GM18873 (cell line): ENCODE results near the gene OPCML.

ENCODE experiments used
- ATAC-seq: cut with Tn5 transposase; IDR thresholded peaks from one replicate; pipeline ENCODE4 v1.9.1; 2021; ENCODE audit warnings: mild to moderate bottlenecking, moderate library complexity, moderate number of reproducible peaks; ENCODE audit not compliant: unreplicated experiment, low FRiP score

OPCML gene

DNA sequence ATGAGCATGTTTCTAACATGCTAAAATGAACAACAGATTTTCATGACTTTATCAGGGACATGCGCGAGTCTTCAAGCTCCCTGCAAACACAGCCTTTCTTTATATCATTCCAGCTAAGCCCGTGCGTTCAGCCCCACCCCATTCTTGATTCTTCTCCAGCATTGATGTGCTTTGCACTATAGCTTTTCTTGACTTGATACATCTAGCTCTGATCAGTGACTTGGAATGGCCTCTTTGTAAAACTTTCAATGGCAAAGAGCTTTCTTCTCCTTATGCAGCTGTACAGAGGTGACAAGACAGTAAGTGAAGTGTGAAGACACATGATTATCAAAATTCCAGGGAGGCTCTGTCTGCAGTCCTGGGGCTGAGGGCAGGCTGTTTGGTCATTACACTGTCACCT is 561.0 kb downstream of the OPCML start:
- ATAC-seq: no peak

- no peak for ATAC-seq
Observed at GRCh38 chr11:132969892-132970291, 562.4 kb downstream of the OPCML start.

GRCh38 chr11:132962041-132962440 is 570.3 kb downstream of the OPCML start:
- no peak for ATAC-seq

GRCh38 chr11:132961453-132961852 is 570.8 kb downstream of the OPCML start:
- no peak for ATAC-seq

GRCh38 chr11:132960273-132961078 is 571.8 kb downstream of the OPCML start:
- no peak for ATAC-seq

DNA sequence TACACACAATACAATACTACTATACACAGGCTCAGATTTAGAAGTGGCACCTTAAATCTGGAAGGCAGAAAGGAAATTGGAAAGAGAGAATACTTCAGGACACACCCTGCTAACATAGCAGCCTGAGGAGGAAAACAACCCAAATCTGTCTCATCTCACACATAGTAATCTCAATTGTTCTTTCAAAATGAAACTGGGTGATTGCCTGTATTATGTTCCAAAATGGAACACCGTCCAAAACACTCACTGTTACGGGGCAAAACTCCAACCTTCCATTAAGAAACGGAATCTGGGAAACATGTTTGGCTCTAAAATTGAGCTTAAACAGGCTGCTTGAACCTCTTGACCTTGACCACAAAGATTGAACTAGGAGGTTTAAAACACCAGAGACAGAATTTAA is 572.6 kb downstream of the OPCML start:
- no peak for ATAC-seq

DNA sequence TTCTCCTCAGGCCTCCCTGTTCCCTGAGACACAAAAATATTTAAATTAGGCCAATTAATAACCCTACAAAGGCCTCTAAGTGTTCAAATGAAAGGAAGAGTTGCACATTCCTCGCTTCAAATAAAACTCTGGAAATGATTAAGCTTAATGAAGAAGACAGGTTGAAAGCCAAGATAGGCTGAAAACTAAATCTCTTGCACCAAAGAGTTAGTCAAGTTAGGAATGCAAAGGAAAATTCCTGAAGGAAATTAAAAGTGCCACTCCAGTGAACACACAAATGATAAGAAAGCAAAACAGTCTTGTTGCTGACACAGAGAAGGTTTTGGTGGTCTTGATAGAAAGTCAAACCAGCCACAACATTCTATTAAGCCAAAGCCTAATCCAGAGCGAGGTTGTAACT is 574.4 kb downstream of the OPCML start:
- ATAC-seq: no peak

DNA sequence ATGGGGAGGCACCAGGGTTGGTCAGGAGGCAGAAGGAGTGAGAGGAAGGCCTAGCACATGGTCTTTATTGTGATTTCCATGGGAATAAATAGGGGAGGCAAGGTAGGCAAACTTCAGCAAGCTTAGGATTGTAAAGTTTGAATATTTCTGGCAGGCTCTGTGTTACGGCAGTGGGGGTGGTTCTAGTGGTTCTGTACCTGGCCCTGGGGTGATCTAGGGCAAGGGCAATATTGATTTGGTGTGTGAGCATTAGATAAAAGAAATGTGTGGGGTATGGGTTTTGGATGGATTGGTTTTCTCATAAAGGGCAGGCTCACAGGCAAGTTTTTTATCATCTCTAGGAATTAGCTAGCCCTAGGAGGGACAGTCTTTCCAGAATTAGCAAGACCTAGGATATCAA is 584.0 kb downstream of the OPCML start:
- no peak for ATAC-seq

- no peak for ATAC-seq
Observed at GRCh38 chr11:132944569-132944944, 587.7 kb downstream of the OPCML start.

DNA sequence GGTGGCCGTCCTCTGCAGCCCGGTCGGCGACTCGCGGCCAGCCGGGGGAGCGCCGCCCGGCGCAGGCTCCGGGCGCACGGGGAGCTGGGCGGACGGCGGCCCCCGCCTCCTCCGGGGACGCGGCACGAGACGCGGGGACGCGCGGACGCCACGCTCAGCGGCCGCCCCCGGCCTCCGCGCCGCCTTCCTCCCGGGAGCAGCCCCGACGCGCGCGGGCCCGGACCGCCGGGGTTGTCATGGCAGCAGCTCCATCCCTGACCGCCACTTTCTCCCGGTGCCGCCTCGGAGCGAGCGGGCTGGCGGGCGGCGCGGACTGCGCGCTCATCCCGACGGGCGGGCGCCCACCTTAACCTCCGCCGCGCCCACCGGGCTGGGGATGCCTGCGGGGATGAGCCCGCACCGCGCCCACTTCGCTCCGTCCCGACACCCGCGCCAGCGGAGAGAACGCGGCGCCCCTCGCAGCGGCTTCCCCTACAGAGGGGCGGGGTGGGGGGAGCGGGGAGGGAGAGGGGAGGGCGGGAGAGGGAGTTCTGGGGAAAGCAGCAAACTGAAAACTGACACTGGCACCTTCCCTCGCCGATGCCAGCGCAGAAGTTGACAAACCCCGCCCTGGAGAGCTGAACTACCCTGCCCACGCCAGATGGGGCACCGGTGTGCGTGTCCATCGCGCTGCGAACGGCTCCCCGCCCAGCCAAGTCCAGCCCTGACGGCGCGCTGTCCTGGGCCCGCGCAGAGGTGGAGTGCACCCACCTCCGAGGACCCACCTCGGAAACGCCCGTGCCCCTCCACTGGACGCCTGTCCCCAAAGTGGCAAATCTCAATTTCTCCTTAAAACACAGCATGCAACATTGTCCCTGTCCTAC is 588.4 kb downstream of the OPCML start:
- no peak for ATAC-seq

DNA sequence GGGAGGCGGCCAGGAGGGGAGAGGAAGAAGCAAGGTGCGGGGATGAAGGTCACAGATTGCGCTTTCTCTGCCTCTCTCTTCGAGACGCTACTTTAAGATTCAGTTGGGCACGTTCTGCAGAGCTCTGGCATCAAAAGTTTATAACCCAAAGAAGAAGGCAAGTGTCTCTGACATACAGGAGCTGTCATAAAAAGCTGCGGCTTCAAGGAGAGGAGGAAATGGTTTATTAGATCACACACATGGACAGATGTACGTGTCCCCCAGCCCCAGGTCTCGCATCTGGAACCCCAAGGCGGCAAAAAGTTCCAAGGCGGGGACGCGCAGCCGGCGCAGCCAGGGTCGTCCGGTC is 589.0 kb downstream of the OPCML start:
- no peak for ATAC-seq

DNA sequence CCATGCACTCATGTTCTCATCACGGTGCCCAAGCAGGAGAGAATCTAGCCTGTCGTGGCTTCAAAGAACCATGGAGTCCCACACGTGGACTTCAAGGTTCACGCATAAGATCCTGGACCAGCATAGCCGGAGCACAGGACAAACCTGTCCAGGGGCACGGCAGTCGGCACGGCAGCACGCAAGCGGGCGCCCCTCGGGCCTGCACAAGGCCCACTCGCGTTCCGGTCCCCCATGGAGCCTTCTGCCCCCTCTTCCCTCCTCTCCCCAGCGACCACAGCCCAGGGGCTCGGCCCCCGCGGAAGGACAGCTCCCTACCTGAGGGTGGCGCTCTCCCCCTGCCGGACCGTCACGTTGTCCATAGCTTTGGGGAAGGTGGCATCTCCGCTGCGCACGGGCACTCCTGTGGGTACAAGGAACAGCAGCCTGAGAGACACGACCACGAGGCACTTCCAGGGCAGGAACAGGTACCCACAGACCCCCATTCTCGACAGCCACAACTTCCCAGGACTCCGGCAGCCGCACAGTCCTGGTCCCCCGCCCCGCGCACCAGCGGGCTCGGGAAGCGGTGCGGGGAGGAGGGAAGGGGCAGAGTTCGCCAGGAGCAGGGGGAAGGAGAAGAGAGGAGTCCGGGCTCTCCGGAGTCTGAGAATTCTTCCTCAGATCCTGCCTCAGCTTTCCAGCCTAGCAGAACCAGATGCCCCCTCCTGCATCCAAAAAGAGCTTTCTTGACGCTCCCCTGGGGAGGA is 589.5 kb downstream of the OPCML start:
- ATAC-seq: no peak

DNA sequence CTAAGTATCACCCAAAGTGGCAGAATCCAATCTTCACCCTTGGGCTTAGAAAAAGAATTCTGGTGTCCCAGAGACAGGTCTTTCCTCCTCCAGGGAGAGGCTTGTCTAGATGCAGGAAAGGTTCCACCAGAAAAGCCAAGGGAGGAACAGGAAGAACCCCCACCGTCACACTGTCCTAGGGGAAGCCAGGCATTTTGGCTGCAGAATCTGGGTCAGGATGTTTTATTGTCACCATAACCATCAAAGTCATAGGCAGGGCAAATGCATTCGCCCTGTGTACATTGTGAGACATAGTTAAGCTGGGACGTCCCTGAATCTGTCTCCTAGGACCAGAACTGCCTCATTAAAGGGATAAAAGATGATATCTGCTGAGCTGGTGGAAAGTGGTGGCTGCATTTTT is 590.5 kb downstream of the OPCML start:
- no peak for ATAC-seq

DNA sequence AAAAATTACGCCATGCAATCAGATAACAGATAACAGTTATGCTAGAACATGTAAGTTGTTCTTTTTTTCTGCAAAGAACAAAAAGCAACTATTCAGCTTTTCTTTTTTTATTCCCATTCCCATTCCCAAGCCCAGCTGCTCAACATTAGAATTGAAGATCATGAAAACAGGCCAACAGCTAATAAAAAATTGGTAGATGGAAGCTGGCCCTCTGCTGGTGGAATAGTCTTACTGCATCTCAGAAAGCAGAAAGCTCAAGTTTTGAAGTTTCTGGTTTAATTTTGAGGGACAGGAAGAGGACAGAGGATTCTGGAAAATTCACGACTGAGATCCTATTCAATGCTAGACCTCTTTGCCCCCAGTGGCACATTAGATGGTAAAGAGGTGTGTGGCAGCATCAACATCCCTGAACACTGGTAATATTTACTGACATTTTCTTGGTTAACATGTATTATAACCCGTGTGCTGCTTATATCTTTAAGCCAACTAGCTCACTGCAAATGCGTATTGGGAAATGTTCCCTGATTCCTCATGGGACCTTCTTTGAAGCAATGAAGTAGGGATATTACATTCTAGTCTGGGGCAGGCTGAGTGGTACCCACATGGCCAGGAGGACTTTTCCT is 591.2 kb downstream of the OPCML start:
- no peak for ATAC-seq

DNA sequence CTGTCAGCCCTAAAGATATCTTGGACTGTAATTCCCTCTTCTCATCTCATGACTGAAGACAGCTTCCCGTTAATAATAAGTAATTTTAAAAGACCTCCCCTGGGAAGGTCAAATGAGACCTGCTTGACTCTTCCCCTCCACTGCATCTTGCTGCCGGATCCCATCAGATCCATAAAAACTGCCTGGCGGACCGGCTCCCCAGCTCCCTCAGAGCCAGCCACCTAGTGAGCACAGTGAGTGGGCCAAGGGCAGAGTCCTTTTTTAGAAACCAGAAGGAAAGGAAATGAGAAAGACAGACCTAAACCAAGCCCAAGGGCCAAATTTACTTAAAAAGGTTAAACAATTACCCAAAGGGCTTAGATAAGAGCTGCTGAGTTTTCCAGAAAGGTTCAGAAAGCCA is 595.3 kb downstream of the OPCML start:
- ATAC-seq: no peak

GRCh38 chr11:132935383-132935782 is 596.9 kb downstream of the OPCML start:
- no peak for ATAC-seq

GRCh38 chr11:132933703-132934102 is 598.6 kb downstream of the OPCML start:
- no peak for ATAC-seq

DNA sequence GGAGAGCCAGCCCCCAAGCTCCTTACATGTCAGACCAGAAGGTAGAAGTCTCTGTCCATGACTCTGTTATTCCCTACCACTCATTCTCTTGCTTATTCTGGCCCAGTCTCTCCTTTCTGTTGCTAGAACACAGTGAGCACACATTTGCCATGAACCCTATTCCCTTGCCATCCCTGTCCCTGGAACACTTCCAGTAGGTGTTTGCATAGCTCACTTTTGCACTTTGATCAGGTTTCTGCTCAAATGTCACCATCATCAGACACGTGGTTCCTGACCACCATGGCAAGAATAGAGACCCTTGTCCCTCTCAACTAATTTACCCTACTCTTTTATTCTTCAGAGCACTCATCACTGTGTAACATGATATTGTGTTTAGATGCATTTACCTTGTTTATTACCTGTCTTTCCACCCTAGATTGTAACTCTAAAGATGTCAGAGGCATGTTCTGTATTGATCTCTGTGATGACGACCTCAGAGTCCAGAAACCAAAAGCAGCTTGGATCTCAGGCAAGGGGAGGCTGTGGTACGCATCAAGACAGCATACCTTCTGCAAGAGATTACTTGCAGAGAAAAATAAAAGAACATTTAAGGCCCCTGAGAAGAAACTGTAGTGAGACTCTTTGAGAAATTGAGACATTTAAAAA is 606.4 kb downstream of the OPCML start:
- no peak for ATAC-seq

GRCh38 chr11:132921597-132921996 is 610.7 kb downstream of the OPCML start:
- ATAC-seq: no peak

- no peak for ATAC-seq
Observed at GRCh38 chr11:132920451-132921096, 611.7 kb downstream of the OPCML start.
